Central memory CD4-positive, alpha-beta T cell (primary cell): ENCODE measurements around the gene MAP4K4.

Experiments
- DNase-seq: peaks from one replicate; pipeline ENCODE4 v3.0.0; 2022

The MAP4K4 gene

DNA sequence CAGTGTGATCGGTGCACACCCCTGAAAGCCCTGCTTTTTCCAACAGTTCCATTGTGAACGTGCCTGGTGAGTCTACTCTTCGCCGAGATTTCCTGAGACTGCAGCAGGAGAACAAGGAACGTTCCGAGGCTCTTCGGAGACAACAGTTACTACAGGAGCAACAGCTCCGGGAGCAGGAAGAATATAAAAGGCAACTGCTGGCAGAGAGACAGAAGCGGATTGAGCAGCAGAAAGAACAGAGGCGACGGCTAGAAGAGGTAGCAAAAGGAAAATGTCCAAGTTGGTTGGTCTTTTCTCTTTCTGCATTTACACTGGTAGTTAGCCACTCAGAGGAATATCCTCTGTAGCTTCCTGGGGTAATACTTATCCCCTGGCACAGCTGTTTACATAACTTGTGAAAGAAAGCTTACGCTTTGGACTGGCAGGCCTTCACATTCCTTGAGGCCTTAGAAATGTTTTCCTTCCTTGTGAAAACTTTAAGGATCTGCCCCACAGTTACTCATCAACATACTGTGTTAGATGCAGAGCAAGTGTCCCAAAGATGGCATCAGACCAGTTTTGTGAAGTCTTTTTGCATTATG, 146.6 kb downstream of the MAP4K4 start:
- no peak for DNase-seq

DNA sequence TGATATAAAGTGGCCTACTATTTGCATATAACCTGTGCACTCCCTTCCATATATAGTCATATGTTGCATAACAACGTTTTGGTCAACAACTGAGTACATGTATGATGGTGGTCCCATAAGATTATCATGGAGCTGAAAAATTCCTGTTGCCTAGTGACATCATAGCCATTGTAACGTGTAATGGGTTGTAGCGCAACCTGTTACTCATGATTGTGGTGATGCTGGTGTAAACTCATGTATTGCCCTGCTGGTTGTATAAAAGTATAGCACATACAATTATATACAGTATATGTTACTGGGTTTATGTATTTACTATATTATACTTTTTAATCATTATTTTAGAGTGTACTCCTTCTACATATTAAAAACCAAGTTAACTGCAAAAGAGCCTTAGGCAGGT, 149.5 kb downstream of the MAP4K4 start:
- no peak for DNase-seq

DNA sequence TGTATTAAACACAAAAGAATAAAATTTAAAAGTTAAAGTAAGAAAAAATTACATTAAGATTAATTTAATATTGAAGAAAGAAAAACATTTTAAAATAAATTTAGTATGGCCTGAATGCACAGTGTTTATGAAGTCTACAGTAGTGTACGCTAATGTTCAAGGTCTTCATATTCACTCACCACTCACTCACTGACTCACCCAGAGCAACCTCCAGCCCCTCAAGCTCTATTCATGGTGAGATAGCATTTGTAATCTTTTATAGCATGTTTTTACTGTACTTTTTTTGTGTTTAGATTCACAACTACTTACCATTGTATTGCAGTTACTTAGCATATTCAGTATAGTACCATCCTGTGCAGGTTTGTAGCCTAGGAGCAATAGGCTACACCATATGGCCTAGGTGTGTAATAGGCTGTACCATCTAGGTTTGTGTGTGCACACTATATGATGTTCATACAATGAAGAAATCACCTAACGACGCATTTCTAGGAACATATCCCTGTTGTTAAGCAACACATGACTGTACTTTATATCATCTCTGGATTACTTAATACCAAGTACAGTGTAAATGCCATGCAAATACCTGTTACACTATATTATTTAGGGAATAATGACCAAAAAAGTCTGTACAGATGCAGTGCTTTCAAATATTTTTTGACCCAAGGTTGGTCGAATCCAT, 150.3 kb downstream of the MAP4K4 start:
- DNase-seq = no peak

DNA sequence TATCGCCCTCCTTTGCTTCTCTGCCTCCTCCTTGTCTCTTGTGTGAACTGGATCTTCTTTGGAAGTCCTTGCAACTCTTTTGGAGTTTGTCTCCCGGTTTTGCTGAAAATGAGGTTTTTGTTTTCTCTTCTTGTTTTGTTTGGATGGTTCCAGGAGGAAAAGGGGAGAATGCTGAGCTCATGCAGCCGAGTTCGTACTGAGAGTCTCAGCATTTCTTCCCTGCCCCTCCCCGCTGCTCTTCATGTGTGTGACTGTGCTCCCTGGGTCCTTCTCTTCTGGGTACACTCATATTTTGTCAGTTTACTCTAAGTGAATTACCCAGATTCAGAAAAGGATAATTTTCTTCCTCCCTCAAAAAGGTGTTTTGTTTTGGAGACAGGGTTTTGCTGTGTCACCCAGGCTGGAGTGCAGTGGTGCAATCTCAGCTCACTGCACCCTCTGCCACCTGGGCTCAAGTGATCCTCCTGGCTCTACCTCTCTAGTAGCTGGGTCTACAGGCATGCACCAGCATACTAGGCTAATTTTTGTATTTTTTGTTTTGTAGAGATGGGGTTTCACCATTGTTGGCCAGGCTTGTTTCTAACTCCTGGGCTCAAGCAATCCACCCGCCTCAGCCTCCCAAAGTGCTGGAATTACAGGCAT, 151.4 kb downstream of the MAP4K4 start:
- no peak for DNase-seq

DNA sequence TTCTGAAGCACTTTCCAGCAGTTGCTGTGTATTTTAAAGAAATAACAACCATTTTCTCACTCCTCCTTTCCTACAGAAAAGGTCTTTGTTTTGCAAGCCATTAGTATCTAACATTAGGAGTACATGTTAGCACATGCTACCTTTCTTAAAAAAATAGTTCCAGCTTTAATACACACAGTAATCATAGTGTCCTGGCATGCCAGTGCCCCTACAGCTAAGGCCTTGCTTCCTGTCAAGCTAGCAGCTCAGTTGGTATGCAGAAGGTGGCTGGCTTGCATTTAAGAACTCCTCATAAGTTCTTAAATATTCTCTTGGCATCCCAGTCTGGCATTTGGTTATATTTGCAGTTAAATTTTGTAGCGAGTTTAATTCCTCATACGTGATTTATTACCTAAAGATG, 152.9 kb downstream of the MAP4K4 start:
- no peak for DNase-seq

DNA sequence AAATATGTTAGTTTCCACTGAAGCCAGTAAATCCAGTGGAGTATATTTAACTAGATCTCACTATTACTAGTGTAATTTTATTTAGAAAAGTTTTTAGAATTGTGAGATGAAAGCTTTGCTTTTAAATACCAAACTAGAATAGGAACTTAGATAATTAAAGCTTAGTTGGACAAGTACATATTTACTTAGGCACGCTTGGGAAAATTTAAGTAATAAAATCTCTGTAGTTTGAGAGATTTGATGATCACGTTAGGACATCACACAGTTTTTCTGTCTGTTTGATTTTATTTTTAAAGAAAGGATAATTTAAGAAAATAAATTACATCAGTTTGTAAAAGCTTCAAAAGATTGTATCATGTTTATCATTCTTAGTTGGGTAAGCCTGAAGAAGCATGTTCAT, 153.5 kb downstream of the MAP4K4 start:
- DNase-seq = no peak

DNA sequence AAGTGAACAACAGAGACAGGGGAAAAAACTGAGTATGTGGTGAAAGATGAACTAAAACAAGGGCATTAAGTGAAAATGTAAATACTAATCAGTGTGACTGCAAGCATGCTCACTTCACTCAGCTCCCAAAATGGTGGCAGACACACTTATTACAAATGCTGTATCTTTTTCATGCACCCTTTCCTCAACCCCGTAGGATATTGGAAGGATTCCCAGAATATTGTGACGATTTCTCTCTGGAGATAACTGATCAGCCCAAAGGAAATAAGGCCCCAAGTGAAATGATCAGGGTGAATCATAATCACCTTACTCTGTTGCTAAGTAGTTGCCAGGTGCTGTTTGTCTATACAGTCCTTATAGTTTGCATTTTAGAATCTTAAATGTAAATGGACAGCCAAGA, 155.3 kb downstream of the MAP4K4 start:
- no peak for DNase-seq

DNA sequence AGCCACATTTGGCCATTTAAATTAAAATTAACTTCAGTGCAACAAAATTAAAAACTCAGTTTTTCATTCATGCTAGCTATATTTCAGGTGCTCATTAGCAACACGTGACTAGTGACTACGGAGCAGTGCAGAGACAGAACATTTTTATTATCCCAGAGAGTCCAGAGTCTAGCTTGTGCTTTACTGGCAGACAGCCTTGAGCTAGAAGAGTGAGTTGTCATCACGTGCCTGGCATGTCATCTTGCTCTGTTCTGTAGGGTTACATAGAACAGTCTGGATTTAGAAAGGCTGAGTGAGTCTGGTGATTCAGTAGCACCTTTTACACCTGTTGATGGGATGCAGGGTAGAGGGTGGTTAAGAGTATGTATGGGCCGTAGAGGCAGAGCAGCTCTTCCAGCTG, 157.4 kb downstream of the MAP4K4 start:
- no peak for DNase-seq

DNA sequence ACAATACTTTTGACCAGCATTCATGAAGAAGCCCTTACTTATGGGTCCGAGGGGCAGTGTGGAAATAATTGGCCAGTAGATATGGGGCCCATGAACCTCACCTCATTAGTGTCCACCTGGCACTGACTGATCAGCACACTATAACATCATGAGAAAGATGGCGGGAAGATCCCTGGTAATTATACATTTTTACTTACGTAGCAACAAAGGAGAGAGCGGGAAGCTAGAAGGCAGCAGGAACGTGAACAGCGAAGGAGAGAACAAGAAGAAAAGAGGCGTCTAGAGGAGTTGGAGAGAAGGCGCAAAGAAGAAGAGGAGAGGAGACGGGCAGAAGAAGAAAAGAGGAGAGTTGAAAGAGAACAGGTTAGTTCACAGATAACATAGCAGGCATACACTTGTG, 158.3 kb downstream of the MAP4K4 start:
- DNase-seq = no peak

DNA sequence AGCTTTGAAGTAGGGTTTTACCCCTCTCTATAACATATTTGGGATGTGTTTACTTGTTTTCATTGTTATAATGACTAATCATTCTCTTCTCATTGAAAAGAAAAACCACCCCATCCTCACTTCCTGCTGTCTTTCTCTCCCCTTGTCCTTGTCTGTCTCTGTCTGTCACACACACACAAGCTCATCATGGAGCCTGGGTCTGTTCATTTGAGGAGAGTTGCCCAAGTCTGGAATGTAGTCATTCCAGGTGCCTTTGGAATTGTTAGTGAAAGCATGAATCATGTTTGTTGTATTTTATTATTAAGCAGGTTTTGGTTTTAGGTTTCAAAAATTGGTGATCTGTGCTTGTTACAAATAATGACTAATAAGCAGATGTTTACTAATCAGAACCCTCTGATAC, 160.7 kb downstream of the MAP4K4 start:
- no peak for DNase-seq

DNA sequence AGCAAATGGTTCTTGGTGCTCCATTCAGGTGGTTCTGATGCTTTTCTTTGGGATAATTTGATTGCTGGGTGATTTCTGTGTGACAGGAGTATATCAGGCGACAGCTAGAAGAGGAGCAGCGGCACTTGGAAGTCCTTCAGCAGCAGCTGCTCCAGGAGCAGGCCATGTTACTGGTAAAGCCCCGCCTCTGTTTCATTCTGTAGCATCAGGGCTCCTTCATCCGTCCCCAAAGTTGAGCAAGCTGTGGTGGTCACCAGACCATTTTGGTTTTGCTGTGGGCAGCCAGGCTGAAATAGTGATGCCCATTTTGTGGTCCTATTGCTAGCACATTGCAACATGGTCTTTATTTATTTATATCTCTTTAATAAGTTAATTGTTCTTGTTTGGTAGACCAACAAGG, 161.4 kb downstream of the MAP4K4 start:
- DNase-seq = no peak

DNA sequence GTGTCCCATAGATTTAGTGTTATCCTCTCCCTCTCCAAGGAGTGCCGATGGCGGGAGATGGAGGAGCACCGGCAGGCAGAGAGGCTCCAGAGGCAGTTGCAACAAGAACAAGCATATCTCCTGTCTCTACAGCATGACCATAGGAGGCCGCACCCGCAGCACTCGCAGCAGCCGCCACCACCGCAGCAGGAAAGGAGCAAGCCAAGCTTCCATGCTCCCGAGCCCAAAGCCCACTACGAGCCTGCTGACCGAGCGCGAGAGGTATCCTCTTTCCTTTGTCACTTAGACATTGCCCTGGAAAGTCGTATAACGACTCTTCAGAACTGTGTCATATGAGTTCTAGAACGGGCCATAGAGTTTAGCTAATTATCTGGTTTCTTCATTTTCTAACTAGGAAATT, 162.1 kb downstream of the MAP4K4 start:
- DNase-seq = no peak

DNA sequence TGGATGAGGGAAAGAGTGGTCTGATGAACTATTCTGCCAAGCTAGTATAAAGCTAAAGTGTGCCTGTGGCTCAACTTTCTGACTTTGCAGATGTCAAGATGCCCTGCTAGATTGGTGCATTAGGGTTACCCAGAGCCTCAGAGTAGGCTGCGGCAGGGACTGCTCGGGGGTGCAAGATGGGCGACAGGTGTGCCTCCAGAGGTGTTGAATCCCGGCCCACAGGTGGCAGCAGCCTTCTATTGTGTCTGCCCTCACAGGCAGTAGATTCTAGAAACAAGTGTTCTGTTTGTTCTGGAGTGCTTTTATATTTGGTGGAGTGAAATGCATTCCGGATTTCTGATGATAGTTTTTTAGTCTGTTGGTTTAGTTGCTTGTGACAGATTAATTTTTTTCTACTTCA, 162.7 kb downstream of the MAP4K4 start:
- DNase-seq = no peak

DNA sequence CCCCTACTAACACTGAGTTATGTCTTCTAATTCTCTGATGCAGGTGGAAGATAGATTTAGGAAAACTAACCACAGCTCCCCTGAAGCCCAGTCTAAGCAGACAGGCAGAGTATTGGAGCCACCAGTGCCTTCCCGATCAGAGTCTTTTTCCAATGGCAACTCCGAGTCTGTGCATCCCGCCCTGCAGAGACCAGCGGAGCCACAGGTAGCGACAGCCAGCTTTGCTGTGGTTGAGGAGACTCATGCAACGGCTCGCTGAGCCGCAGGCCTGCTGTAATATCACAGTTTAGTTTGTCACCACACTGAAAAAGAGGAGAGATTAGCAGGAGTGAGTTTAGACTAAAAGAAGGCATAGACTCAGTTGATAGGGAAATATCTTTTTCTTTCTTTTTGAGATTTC, 163.3 kb downstream of the MAP4K4 start:
- DNase-seq = no peak

DNA sequence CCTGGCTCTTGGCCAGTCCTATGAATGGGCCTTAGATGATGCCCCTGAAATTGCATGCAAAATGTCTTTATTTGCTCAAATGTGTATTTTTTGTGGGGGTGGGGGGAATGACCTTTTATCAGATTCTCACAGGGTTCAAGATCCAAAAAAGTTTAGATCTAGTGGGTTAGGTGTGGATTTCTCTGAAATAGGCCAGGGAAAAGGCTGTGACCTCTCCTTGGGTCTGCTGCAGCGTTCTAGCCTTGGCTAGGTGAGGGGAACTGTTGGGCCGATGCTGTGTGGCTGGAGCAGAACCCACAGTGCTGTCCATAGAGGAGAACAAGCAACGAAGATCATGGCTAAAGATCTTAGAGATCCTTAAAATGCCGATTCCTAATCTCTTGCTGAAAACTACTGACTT, 163.9 kb downstream of the MAP4K4 start:
- no peak for DNase-seq

DNA sequence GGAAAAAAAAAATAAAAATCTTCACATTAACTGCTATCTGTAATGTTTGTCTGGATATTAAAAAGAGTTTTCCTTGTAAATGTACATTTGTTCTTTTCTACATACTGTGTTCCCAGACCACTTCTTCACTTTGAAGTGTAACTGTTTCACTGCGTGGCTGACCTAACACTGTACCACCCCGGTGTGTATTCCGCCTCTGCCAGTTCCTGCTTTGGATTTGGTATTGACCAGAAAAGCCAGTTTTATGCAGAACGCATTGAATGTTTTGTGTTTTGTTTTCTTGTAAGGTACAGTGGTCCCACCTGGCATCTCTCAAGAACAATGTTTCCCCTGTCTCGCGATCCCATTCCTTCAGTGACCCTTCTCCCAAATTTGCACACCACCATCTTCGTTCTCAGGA, 166.0 kb downstream of the MAP4K4 start:
- no peak for DNase-seq

DNA sequence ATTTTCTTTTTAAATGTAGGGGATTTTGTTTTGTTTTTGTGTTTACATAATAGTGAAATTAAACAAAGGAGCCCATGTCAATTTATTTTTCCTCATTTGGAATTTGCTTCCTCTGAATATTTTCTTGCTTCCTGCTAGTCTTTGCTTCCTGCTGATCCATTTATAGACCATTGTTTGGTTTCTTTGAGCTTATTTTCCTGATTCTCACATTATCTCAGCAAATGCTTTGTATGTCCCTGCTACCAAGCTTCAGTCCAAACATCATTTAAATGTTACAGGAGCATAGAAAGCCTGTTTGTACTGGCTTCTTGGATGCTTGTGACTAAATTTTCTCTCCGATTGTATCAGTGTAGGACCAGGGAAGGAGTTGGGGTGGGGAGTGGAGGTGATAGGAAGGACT, 166.9 kb downstream of the MAP4K4 start:
- DNase-seq = no peak

DNA sequence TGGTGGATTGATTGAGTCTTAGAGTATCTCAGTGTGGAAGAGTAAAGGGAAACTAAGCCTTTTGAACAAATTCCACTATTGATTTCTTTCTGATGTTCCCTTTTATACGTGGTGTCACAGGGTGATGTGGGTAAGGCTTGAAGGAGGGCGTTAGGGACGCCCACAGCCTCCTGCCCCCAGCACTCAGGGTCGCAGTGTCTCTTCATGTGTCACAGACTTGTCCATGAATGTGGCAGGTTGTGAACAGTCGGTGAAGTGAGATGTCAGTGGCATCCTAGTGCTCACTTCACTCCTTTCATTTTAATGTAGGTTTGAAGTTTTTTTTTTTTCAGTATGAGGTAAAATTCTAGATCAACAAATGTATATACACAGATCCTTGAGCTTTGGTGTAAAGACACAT, 171.0 kb downstream of the MAP4K4 start:
- DNase-seq = no peak

DNA sequence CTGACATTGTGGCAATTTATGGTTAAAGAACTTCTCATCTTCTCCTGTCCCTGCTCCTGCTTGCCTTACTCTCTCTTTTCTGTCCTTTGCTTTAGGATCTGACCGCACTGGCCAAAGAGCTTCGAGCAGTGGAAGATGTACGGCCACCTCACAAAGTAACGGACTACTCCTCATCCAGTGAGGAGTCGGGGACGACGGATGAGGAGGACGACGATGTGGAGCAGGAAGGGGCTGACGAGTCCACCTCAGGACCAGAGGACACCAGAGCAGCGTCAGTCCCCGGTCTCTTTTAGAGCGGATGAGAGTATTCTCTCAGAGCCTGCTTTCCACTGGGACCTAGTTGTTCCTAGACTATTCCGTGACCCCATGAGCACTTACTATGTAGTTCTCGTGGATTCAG, 172.0 kb downstream of the MAP4K4 start:
- no peak for DNase-seq

DNA sequence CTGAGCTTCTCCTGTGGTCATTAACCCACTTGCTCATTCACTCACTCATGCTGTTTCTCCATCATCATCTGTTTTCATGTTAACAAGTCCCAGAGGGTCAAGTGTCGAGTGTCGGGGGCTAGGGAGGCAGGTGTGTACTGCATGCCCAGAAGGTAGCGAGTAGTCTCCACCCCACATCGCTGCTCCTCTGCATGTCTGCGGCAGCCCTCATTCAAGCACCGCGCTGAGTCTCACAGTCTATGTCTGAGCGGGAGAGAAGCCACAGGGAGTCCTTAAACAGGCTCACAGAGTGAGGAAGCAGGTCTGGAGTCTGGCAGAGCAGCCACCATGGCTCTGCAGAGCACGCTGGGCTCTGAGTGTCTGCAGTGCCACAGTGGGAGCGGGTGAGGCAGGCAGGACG, 172.9 kb downstream of the MAP4K4 start:
- no peak for DNase-seq

DNA sequence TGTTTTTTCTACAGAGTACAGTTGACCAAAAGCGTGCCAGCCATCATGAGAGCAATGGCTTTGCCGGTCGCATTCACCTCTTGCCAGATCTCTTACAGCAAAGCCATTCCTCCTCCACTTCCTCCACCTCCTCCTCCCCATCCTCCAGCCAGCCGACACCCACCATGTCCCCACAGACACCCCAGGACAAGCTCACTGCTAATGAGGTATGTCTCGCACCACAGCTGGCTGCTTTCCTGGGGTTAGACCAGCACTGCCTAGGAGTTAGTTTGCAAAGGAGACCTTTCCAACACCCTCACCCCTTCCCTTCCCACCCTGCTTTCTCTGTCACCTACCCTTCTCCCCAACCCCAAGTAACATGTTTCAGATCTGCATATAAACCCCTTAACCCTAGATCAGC, 174.0 kb downstream of the MAP4K4 start:
- no peak for DNase-seq

DNA sequence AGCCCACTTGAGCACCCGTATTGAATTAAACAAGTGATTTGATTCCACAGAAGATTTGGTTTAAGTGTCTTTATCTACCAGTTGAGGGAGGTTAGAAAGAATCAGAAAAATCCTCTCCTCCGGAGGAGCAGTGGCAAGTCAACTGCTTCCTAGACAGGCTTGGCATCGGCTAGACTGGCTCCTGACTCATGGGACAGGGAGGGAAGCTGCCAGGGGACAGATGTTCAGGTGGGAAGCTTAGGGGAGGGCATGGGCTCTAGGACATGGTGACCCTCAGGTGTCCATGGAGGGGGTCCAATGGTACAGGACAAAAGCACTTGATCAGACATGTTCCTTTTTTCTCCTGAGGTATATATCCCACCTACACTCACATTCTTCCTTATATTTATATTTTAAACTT, 175.0 kb downstream of the MAP4K4 start:
- no peak for DNase-seq

DNA sequence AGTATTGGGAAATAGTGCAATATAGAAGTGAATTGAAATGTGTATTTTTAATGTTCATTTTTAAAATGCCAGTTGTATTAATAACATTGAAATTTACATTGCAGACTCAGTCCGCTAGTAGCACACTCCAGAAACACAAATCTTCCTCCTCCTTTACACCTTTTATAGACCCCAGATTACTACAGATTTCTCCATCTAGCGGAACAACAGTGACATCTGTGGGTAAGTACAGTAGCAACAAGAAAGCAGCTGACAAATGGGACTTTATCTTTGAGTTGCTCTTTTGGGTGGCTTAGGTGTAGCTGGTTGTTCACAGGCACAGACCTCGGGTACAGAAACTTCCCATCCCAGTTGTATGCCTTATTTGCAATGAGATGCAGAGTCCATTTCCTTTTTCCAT, 176.0 kb downstream of the MAP4K4 start:
- DNase-seq = no peak

DNA sequence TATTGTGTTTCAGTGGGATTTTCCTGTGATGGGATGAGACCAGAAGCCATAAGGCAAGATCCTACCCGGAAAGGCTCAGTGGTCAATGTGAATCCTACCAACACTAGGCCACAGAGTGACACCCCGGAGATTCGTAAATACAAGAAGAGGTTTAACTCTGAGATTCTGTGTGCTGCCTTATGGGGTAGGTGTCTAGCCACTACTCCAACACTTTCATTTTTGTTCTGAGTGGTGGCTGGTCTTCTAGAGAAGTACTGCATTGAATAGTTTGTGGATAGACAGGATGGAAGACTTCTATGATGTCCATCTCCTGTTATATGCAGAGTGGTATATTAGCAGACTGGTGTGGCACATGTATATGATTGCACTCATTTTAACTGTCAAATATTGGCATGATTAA, 176.6 kb downstream of the MAP4K4 start:
- no peak for DNase-seq

DNA sequence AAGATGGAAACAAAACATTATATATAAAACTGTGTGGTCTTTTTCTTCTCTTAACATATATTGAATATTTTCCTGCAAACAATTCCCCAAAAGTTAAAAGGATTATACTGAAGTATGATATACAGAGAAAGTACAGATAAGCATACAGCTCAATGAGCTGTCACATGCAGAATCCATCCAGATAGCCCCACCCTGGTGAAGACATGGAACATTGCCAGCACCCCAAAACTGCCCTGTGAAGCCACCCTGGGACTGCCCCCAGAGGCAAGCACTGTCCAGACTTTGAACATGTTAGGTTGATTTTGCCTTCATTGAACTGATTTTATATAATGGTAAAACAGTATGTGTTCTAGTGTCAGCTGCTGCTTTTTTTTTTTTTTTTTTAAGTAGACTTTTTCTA, 182.0 kb downstream of the MAP4K4 start:
- no peak for DNase-seq
